GM19023 (cell line): ENCODE results near the gene CHMP2A.

ENCODE experiments used
- ATAC-seq: cut with Tn5 transposase; IDR thresholded peaks from one replicate; pipeline ENCODE4 v1.9.1; 2021; ENCODE audit warnings: mild to moderate bottlenecking, moderate library complexity; ENCODE audit not compliant: unreplicated experiment

The CHMP2A gene

GRCh38 chr19:58556622-58557220, 1.8 kb upstream of the CHMP2A start:
- no peak for ATAC-seq

GRCh38 chr19:58555920-58556621, 1.2 kb upstream of the CHMP2A start:
- ATAC-seq: no peak

GRCh38 chr19:58555369-58555885, 522 bp upstream of the CHMP2A start:
- no peak for ATAC-seq

GRCh38 chr19:58553799-58554493, 959 bp downstream of the CHMP2A start:
- no peak for ATAC-seq

GRCh38 chr19:58552655-58553054, 2.2 kb downstream of the CHMP2A start:
- ATAC-seq: no peak

- ATAC-seq: no peak
These were observed 3.1 kb downstream of the CHMP2A start for GRCh38 chr19:58551577-58552471.

- ATAC-seq: no peak
These were observed 3.8 kb downstream of the CHMP2A start for GRCh38 chr19:58551123-58551497.

- no peak for ATAC-seq
These were observed 4.4 kb downstream of the CHMP2A start for GRCh38 chr19:58550362-58551122.

GRCh38 chr19:58549664-58550361, 5.1 kb downstream of the CHMP2A start:
- no peak for ATAC-seq

- ATAC-seq: no peak
These were observed 5.8 kb downstream of the CHMP2A start for GRCh38 chr19:58548859-58549663.

GRCh38 chr19:58547323-58548312, 7.3 kb downstream of the CHMP2A start:
- ATAC-seq: no peak

- ATAC-seq: no peak
These were observed 8.8 kb downstream of the CHMP2A start for GRCh38 chr19:58546019-58546530.

GRCh38 chr19:58545286-58546018, 9.5 kb downstream of the CHMP2A start:
- ATAC-seq: no peak

GRCh38 chr19:58544591-58545285, 10.2 kb downstream of the CHMP2A start:
- ATAC-seq: peak; percentile 61

GRCh38 chr19:58543826-58544590, 10.9 kb downstream of the CHMP2A start, which contains the start of gene TRIM28:
Gene TRIM28, plus strand, starts transcription at chr19:58544064. Its CDS starts 694 bp downstream, at chr19:58544758.
- ATAC-seq: peak; percentile 77
